WTC11 (cell line): ENCODE measurements around the gene EID2. TPM values are rescaled to one million over a fixed set of nuclear protein-coding genes. Genes with fewer than 3 reads are reported as not detected.

ENCODE experiments used
- ATAC-seq: fragments of 200-7000 bp; cut with Tn5 transposase; 2 replicates; pipeline ENCODE4 v1.10.0; 2021; ENCODE audit warnings: mild to moderate bottlenecking, moderate library complexity
- CTCF ChIA-PET: fragments of 300-600 bp; sonication (Branson Sonifier 250); formaldehyde crosslinking; loops from one replicate; lab custom pipeline; 2021; ENCODE audit warnings: antibody characterized with exemption; lab: Charles Lee
- POLR2A ChIA-PET: fragments of 350-600 bp; sonication (Branson Sonifier 250); formaldehyde crosslinking; loops from one replicate; lab custom pipeline; 2021; ENCODE audit warnings: antibody characterized with exemption; lab: Charles Lee
- DNase-seq: peaks from one replicate; pipeline ENCODE4 v3.0.0; 2021; ENCODE audit warnings: low spot score
- H3K27ac Mint-ChIP-seq: 2 replicates; pipeline ENCODE4 v1.8.0; 2021; ENCODE audit warnings: mixed read lengths
- H3K27me3 Mint-ChIP-seq: 2 replicates; pipeline ENCODE4 v1.8.0; 2021; ENCODE audit warnings: low read depth, mild to moderate bottlenecking, moderate library complexity, mixed read lengths
- H3K36me3 Mint-ChIP-seq: 2 replicates; pipeline ENCODE4 v1.8.0; 2021; ENCODE audit warnings: mixed read lengths
- H3K4me1 Mint-ChIP-seq: 2 replicates; pipeline ENCODE4 v1.8.0; 2022; ENCODE audit warnings: mixed read lengths
- H3K4me3 Mint-ChIP-seq: 2 replicates; pipeline ENCODE4 v1.8.0; 2021; ENCODE audit warnings: mild to moderate bottlenecking, moderate library complexity, mixed read lengths
- H3K9me3 Mint-ChIP-seq: 2 replicates; pipeline ENCODE4 v1.8.0; 2021; ENCODE audit warnings: mixed read lengths
- ATF1 ChIP-seq: sonication (generic); formaldehyde crosslinking; IDR thresholded peaks from 2 replicates; pipeline ENCODE4 v1.8.1; 2023; ENCODE audit warnings: mild to moderate bottlenecking, moderate library complexity, missing genetic modification reagents
- E2F4 ChIP-seq: sonication (generic); formaldehyde crosslinking; IDR thresholded peaks from 2 replicates; pipeline ENCODE4 v1.8.1; 2022; ENCODE audit warnings: low read depth, mild to moderate bottlenecking, moderate library complexity, missing genetic modification reagents, borderline replicate concordance
- ERG ChIP-seq: fragments of 250-450 bp; sonication (Bioruptor Pico); IDR thresholded peaks from 2 replicates; pipeline ENCODE4 v1.8.0; 2021; ENCODE audit warnings: mild to moderate bottlenecking
- ESRRA ChIP-seq: sonication (generic); formaldehyde crosslinking; IDR thresholded peaks from 2 replicates; pipeline ENCODE4 v1.8.1; 2022; ENCODE audit warnings: mild to moderate bottlenecking, missing genetic modification reagents, borderline replicate concordance
- FOXK1 ChIP-seq: sonication (generic); formaldehyde crosslinking; IDR thresholded peaks from 2 replicates; pipeline ENCODE4 v1.8.0; 2022; ENCODE audit warnings: mild to moderate bottlenecking, moderate library complexity, missing genetic modification reagents
- FOXP4 ChIP-seq: sonication (generic); formaldehyde crosslinking; IDR thresholded peaks from 2 replicates; pipeline ENCODE4 v1.8.0; 2022; ENCODE audit warnings: mild to moderate bottlenecking, missing genetic modification reagents
- KAT7 ChIP-seq: sonication (generic); formaldehyde crosslinking; IDR thresholded peaks from 2 replicates; pipeline ENCODE4 v1.8.1; 2023; ENCODE audit warnings: missing genetic modification reagents, mild to moderate bottlenecking, borderline replicate concordance
- NR2C2 ChIP-seq: sonication (generic); formaldehyde crosslinking; IDR thresholded peaks from 2 replicates; pipeline ENCODE4 v1.8.0; 2022; ENCODE audit warnings: mild to moderate bottlenecking, missing genetic modification reagents
- PRRX2 ChIP-seq: fragments of 250-450 bp; sonication (Bioruptor Pico); IDR thresholded peaks from 2 replicates; pipeline ENCODE4 v1.8.0; 2021; ENCODE audit warnings: mild to moderate bottlenecking
- RORB ChIP-seq: fragments of 250-450 bp; sonication (Bioruptor Pico); IDR thresholded peaks from 2 replicates; pipeline ENCODE4 v1.9.0; 2021; ENCODE audit warnings: mild to moderate bottlenecking
- SP1 ChIP-seq: sonication (generic); formaldehyde crosslinking; conservative IDR thresholded peaks from 2 replicates; pipeline ENCODE4 v1.8.1; 2022; ENCODE audit warnings: missing genetic modification reagents
- TCF7 ChIP-seq: sonication (generic); formaldehyde crosslinking; IDR thresholded peaks from 2 replicates; pipeline ENCODE4 v1.8.0; 2022; ENCODE audit warnings: mild to moderate bottlenecking, low read depth, missing genetic modification reagents, moderate library complexity
- TEAD1 ChIP-seq: sonication (generic); formaldehyde crosslinking; IDR thresholded peaks from 2 replicates; pipeline ENCODE4 v1.8.0; 2022; ENCODE audit warnings: mild to moderate bottlenecking, missing genetic modification reagents
- ZNF263 ChIP-seq: sonication (generic); formaldehyde crosslinking; IDR thresholded peaks from 2 replicates; pipeline ENCODE4 v1.8.1; 2022; ENCODE audit warnings: low read depth, mild to moderate bottlenecking, moderate library complexity, missing genetic modification reagents
- ZNF416 ChIP-seq: fragments of 250-450 bp; sonication (Bioruptor Pico); IDR thresholded peaks from 2 replicates; pipeline ENCODE4 v1.9.0; 2021; ENCODE audit warnings: mild to moderate bottlenecking, inconsistent platforms
- ZNF423 ChIP-seq: fragments of 250-450 bp; sonication (Bioruptor Pico); IDR thresholded peaks from 2 replicates; pipeline ENCODE4 v2.1.2; 2022; ENCODE audit warnings: mild to moderate bottlenecking, moderate library complexity
- ZNF532 ChIP-seq: fragments of 250-450 bp; sonication (Bioruptor Pico); IDR thresholded peaks from 2 replicates; pipeline ENCODE4 v1.9.0; 2021; ENCODE audit warnings: mild to moderate bottlenecking, borderline replicate concordance
- total RNA-seq: library from RNA; stranded (reverse); gene quantifications from 3 replicates; pipeline ENCODE4 v1.2.3, GENCODE V29; 2021
- TF ChIP-seq, protein P1 (sequence below): sonication (generic); formaldehyde crosslinking; IDR thresholded peaks from 2 replicates; pipeline ENCODE4 v1.8.0; 2023; ENCODE audit warnings: missing genetic modification reagents, mild to moderate bottlenecking, borderline replicate concordance
- TF ChIP-seq, protein P2 (sequence below): fragments of 250-450 bp; sonication (Bioruptor Pico); IDR thresholded peaks from 2 replicates; pipeline ENCODE4 v2.1.2; 2022; ENCODE audit warnings: mild to moderate bottlenecking, moderate library complexity
- TF ChIP-seq, protein P3 (sequence below): sonication (generic); formaldehyde crosslinking; IDR thresholded peaks from 2 replicates; pipeline ENCODE4 v1.8.1; 2023; ENCODE audit warnings: mild to moderate bottlenecking, missing genetic modification reagents, moderate library complexity

EID2 gene
- total RNA-seq, 1 experiment from 2014 or later: 21.5 TPM

- Mint-ChIP-seq H3K36me3 (no peaks in the 10 kb centered on the region), H3K27me3 (peaks cover 11% of the 10 kb centered on the region), H3K4me3 (peak overlapping the region; percentile 90), H3K4me1 (peaks cover 31% of the 10 kb centered on the region), H3K9me3 (no peaks in the 10 kb centered on the region), H3K27ac (peak overlapping the region; percentile 89)
- ChIA-PET POLR2A (interaction anchor here (1.2 kb wide), 1 partner anchor 20 kb away, joined by 6 read pairs; no protein-coding TSS in a partner anchor), CTCF (interaction anchor here (1.0 to 2.8 kb wide), 3 partner anchors 12 to 65 kb away, joined by 3 to 17 read pairs (median 9); no protein-coding TSS in a partner anchor)
- DNase-seq: no peak
- TF ChIP-seq PRRX2 (CRISPR knock-in tag) (no peak), TCF7 (CRISPR knock-in tag) (no peak), FOXK1 (CRISPR knock-in tag) (no peak), SP1 (no peak), NR2C2 (CRISPR knock-in tag) (no peak), KAT7 (CRISPR knock-in tag) (no peak), TEAD1 (CRISPR knock-in tag) (no peak), ZNF263 (CRISPR knock-in tag) (no peak), ERG (CRISPR knock-in tag) (no peak), ZNF416 (CRISPR knock-in tag) (no peak), ZNF423 (no peak)
- TF ChIP-seq, protein P1, sequence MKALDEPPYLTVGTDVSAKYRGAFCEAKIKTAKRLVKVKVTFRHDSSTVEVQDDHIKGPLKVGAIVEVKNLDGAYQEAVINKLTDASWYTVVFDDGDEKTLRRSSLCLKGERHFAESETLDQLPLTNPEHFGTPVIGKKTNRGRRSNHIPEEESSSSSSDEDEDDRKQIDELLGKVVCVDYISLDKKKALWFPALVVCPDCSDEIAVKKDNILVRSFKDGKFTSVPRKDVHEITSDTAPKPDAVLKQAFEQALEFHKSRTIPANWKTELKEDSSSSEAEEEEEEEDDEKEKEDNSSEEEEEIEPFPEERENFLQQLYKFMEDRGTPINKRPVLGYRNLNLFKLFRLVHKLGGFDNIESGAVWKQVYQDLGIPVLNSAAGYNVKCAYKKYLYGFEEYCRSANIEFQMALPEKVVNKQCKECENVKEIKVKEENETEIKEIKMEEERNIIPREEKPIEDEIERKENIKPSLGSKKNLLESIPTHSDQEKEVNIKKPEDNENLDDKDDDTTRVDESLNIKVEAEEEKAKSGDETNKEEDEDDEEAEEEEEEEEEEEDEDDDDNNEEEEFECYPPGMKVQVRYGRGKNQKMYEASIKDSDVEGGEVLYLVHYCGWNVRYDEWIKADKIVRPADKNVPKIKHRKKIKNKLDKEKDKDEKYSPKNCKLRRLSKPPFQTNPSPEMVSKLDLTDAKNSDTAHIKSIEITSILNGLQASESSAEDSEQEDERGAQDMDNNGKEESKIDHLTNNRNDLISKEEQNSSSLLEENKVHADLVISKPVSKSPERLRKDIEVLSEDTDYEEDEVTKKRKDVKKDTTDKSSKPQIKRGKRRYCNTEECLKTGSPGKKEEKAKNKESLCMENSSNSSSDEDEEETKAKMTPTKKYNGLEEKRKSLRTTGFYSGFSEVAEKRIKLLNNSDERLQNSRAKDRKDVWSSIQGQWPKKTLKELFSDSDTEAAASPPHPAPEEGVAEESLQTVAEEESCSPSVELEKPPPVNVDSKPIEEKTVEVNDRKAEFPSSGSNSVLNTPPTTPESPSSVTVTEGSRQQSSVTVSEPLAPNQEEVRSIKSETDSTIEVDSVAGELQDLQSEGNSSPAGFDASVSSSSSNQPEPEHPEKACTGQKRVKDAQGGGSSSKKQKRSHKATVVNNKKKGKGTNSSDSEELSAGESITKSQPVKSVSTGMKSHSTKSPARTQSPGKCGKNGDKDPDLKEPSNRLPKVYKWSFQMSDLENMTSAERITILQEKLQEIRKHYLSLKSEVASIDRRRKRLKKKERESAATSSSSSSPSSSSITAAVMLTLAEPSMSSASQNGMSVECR (CRISPR knock-in tag): no peak
- ATAC-seq: peak; percentile 17
Measured at GRCh38 chr19:39539165-39539517, 820 bp downstream of the EID2 start.

DNA sequence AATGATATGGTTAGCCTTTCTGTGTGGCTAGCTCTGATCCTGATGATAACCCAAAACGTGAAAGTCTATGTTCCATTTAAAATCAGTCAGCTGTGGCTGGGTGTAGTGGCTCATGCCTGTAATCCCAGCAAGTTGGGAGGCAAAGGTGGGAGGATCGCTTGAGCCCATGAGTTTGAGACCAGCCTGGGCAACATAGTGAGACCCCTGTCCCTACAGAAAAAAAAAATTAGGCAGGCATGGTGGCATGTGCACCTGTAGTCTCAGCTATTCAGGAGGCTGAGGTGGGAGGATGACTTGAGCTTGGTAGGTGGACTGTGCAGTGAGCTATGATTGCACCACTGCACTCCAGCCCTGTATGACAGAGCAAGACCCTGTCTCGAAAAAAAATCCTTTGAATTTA, 6.2 kb downstream of the EID2 start:
- no peak for DNase-seq
- ATAC-seq: no peak
- peaks cover 10% of the 10 kb centered on the region for H3K27me3 Mint-ChIP-seq
- no peak overlapping the region for H3K27ac Mint-ChIP-seq
- no peak overlapping the region for H3K4me3 Mint-ChIP-seq
- H3K4me1 Mint-ChIP-seq: peaks cover 16% of the 10 kb centered on the region
- ChIA-PET POLR2A (no interaction called here), CTCF (interaction anchor here (0.9 to 3.5 kb wide), 8 partner anchors 15 to 130 kb away, joined by 3 to 66 read pairs (median 7); partner anchors contain the start of genes RPS16, SELENOV and TIMM50)
- H3K9me3 Mint-ChIP-seq: no peaks in the 10 kb centered on the region
- H3K36me3 Mint-ChIP-seq: no peaks in the 10 kb centered on the region
- TF ChIP-seq FOXP4 (CRISPR knock-in tag): no peak
- TF ChIP-seq, protein P2, sequence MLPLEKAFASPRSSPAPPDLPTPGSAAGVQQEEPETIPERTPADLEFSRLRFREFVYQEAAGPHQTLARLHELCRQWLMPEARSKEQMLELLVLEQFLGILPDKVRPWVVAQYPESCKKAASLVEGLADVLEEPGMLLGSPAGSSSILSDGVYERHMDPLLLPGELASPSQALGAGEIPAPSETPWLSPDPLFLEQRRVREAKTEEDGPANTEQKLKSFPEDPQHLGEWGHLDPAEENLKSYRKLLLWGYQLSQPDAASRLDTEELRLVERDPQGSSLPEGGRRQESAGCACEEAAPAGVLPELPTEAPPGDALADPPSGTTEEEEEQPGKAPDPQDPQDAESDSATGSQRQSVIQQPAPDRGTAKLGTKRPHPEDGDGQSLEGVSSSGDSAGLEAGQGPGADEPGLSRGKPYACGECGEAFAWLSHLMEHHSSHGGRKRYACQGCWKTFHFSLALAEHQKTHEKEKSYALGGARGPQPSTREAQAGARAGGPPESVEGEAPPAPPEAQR (CRISPR knock-in tag): no peak
- TF ChIP-seq E2F4 (CRISPR knock-in tag): no peak
- no peak for TF ChIP-seq ATF1 (CRISPR knock-in tag)
- no peak for TF ChIP-seq ZNF416 (CRISPR knock-in tag)
- TF ChIP-seq, protein P3, sequence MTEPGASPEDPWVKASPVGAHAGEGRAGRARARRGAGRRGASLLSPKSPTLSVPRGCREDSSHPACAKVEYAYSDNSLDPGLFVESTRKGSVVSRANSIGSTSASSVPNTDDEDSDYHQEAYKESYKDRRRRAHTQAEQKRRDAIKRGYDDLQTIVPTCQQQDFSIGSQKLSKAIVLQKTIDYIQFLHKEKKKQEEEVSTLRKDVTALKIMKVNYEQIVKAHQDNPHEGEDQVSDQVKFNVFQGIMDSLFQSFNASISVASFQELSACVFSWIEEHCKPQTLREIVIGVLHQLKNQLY (CRISPR knock-in tag): no peak
- TF ChIP-seq ZNF263 (CRISPR knock-in tag): no peak
- no peak for TF ChIP-seq ZNF532
- TF ChIP-seq ESRRA (CRISPR knock-in tag): no peak
- TF ChIP-seq RORB (CRISPR knock-in tag): no peak
